Ecto neural progenitor cell (in vitro differentiated cells): ENCODE measurements around the gene ZFX.

Experiments
- DNase-seq: peaks from one replicate; pipeline ENCODE4 v3.0.0-alpha.2; 2018; ENCODE audit warnings: low spot score

Gene ZFX

GRCh38 chrX:24202465-24203031 is 53.0 kb downstream of the ZFX start:
- no peak for DNase-seq

- DNase-seq, result no peak
These were observed 53.7 kb downstream of the ZFX start for GRCh38 chrX:24203072-24203808.

- no peak for DNase-seq
These were observed 54.8 kb downstream of the ZFX start for GRCh38 chrX:24204331-24204730.

- no peak for DNase-seq
These were observed 55.4 kb downstream of the ZFX start for GRCh38 chrX:24204958-24205357.

GRCh38 chrX:24207826-24208225 is 58.3 kb downstream of the ZFX start:
- DNase-seq, result no peak

GRCh38 chrX:24208496-24209240 is 59.1 kb downstream of the ZFX start:
- DNase-seq, result no peak

DNA sequence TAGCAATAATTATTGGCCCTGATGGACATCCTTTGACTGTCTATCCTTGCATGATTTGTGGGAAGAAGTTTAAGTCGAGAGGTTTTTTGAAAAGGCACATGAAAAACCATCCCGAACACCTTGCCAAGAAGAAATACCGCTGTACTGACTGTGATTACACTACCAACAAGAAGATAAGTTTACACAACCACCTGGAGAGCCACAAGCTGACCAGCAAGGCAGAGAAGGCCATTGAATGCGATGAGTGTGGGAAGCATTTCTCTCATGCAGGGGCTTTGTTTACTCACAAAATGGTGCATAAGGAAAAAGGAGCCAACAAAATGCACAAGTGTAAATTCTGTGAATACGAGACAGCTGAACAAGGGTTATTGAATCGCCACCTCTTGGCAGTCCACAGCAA is 60.7 kb downstream of the ZFX start:
- DNase-seq, result no peak

- DNase-seq, result no peak
These were observed 65.0 kb downstream of the ZFX start for GRCh38 chrX:24214568-24214967.

- no peak for DNase-seq
These were observed 65.7 kb downstream of the ZFX start for GRCh38 chrX:24215272-24215671.

GRCh38 chrX:24216037-24216436 is 66.5 kb downstream of the ZFX start:
- no peak for DNase-seq

DNA sequence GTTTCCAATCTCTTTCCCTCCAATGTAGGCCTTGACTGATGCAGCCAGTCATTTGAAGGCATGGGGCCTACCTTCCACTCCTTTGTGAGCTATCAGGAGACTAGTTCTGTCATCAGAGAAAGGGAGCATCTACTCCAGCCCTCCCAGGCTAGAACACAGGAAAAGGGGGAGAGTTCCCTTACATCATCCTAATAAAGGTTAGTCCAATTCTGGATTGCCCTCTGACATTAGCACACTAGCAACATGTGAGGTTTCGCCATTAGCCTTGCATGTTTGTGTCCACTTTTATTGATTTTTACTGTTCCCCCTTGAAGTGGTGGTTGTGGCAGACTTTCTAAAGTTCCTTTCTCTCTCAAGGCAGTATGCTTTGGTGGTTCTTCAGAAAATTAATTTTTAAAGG is 67.3 kb downstream of the ZFX start:
- DNase-seq, result no peak

DNA sequence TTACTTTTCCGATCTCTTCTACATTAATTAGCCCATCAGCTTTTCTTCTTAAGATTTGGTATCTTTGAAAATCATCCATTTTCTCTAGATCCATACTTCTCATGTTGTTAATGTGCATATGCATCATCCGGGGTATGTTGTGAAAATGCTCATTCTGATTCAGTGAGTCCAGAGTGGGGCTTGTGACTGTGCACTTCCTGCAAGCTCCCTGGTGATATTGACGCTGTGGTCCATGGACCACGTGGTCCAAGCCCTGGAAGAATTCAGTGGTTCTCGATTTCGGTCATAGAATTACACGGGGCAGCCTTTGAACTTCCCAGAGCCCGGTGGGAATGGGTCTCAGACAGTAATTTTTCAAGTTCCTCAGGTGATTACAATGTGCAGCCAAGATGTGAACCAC is 69.8 kb downstream of the ZFX start:
- no peak for DNase-seq

- no peak for DNase-seq
These were observed 72.3 kb downstream of the ZFX start for GRCh38 chrX:24221872-24222271.

DNA sequence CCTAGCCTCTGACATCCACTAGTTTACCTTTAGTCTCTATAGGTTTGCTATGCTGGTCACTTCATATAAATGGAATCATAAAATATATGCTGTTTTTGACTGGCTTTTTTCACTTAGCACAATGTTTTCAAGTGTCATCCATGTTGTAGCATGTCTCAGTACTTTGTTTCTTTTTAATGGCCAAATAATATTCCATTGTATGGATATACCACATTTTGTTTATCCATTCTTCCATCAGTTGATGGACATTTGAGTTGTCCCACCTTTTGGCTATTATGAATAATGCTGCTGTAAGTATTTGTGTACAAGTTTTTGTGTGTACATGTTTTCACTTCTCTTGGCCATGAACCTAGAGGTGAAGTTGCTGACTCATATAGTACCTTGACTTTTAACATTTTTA is 75.7 kb downstream of the ZFX start:
- DNase-seq, result no peak

DNA sequence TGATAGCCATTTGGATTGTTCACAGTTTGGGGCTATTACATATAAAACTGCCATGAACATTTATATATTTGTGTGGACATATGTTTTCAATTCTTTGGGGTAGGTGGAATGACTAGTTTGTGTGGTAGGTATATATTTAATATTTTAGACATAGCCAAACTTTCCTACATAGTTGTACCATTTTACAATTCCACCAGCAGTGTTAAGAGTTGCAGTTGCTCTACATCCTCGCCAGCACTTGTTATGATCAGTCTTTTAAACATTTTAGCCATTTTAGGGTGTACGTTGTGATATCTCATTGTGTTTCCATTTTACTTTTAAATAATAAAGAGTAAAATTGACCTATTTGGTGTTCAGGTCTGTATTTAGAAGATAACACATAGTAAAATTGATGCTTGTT is 76.6 kb downstream of the ZFX start:
- DNase-seq, result no peak

- no peak for DNase-seq
These were observed 79.1 kb downstream of the ZFX start for GRCh38 chrX:24228596-24228995.

GRCh38 chrX:24229400-24229879 is 79.9 kb downstream of the ZFX start:
- no peak for DNase-seq

DNA sequence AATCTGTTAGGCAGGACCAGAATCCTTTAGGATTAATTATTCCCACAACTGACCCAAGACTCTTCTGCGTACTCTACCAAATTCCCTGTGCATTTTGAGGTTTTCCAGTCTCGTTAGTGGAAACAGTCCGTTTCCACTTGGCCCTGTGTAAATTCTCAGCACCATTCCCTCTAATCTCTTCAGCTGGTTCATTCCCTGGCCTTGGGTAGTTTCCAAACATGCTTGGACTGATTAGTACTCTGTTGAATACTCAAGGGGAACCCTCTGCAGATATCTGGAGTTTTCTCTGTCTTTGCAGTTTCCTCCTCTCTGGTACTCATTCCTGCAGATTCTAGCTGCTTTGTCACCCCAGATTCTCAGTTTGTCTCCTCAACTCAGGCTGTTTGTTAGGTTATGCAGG is 80.4 kb downstream of the ZFX start:
- no peak for DNase-seq

GRCh38 chrX:24231131-24231540 is 81.6 kb downstream of the ZFX start:
- no peak for DNase-seq

DNA sequence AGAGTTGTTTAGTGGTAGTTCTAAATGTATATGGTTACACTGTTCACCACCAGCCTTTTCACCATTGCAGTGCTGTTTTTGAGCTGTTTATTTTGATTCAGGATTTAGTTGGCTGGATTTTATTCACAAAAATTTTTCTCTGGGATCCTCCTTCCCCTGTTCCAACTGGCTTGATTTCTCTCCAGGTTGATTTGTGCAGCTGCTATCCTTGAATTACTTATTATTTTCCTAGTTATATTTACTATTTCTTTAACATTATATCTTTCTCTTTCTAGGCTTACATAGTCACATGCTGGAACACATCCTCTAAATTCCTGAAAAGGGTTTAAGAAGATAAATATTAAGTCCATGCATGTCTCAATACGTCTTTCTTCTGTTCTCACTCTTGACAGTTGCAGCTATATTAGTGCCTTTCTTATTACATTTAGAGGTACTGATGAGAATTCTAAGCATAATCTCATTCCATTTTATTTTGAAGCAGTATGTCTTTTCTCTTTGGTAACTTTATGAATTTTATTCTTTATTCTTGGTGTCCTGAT is 82.2 kb downstream of the ZFX start:
- no peak for DNase-seq

DNA sequence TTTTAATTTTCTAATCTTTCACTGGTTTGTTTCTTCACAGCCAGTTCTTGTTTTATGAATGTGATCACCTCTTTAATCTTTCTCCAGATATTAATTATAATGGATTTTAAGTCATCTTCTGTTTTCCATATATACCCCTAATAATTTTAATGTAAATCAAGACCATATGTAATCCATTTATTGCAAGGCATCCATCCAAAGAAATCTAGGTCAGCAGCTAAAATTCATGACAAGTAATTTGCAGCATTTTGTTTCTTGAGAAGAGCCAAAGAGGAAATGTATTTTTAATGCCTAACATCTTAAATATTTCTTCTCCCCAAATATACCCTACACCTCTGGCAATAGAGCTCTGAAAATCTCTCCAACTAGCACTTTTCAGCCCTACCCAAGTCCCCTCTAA is 83.3 kb downstream of the ZFX start:
- no peak for DNase-seq

- no peak for DNase-seq
These were observed 85.7 kb downstream of the ZFX start for GRCh38 chrX:24235084-24235710.
